Measurements from ENCODE around the gene SLC18A2. TPM values are rescaled to one million over a fixed set of nuclear protein-coding genes. Genes with fewer than 3 reads are reported as not detected.

Gene SLC18A2
- total RNA-seq, 1 donor from 2014 or later = 0.88 TPM

DNA sequence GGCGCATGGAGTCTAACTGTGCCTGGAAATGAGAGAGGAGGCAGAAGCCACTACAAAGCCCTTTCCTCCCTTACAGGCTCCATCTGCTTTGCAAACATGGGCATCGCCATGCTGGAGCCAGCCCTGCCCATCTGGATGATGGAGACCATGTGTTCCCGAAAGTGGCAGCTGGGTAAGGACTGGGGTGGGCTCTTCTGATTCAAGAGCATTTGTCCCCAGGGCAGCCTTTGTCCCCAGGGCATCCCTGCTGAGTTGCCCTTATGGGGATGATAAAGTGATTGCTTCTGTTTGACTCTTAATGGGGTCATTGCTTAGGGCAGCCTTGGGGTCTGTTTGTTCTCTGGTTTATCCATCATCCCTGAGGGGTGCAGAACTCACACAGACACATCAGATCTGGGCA is 16.8 kb downstream of the SLC18A2 start:
- no peak overlapping the region for H2AFZ ChIP-seq (replicated peaks)
- TF ChIP-seq EZH2phosphoT487 (IDR thresholded peaks at IDR 0.05) (no peak), EZH2 (IDR thresholded peaks at IDR 0.05) (no peak)
- TF ChIP-seq, protein P1, sequence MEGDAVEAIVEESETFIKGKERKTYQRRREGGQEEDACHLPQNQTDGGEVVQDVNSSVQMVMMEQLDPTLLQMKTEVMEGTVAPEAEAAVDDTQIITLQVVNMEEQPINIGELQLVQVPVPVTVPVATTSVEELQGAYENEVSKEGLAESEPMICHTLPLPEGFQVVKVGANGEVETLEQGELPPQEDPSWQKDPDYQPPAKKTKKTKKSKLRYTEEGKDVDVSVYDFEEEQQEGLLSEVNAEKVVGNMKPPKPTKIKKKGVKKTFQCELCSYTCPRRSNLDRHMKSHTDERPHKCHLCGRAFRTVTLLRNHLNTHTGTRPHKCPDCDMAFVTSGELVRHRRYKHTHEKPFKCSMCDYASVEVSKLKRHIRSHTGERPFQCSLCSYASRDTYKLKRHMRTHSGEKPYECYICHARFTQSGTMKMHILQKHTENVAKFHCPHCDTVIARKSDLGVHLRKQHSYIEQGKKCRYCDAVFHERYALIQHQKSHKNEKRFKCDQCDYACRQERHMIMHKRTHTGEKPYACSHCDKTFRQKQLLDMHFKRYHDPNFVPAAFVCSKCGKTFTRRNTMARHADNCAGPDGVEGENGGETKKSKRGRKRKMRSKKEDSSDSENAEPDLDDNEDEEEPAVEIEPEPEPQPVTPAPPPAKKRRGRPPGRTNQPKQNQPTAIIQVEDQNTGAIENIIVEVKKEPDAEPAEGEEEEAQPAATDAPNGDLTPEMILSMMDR (IDR thresholded peaks at IDR 0.05) = no peak
- H3K27ac ChIP-seq = no peak overlapping the region
- peaks cover 24% of the 10 kb centered on the region for H3K4me1 ChIP-seq
- no peaks in the 10 kb centered on the region for H3K79me2 ChIP-seq (ENCODE audit: low read depth)
- H3K4me2 ChIP-seq = no peak overlapping the region
- H3K36me3 ChIP-seq = no peaks in the 10 kb centered on the region
- H3F3A ChIP-seq (ENCODE audit: low read depth) = peaks cover 4% of the 10 kb centered on the region
- H3K4me3 ChIP-seq = no peak overlapping the region
- peaks cover 50% of the 10 kb centered on the region for H3K4me1 Mint-ChIP-seq
- H3K9me3 Mint-ChIP-seq = no peaks in the 10 kb centered on the region
- H3K27me3 Mint-ChIP-seq (ENCODE audit: insufficient read depth, low read depth) = peaks cover 3% of the 10 kb centered on the region
- no peaks in the 10 kb centered on the region for H3K27me3 ChIP-seq
- no peak overlapping the region for H3K4me3 Mint-ChIP-seq
- no peaks in the 10 kb centered on the region for H3K9me3 ChIP-seq (ENCODE audit: low read depth)
- no peak for DNase-seq (ENCODE audit: low spot score)
- H3K9ac ChIP-seq = no peak overlapping the region
- H4K20me1 ChIP-seq (ENCODE audit: low read depth) = no peaks in the 10 kb centered on the region
- peak overlapping the region; percentile 68 for H3K27ac Mint-ChIP-seq
- no peaks in the 10 kb centered on the region for H3K36me3 Mint-ChIP-seq

DNA sequence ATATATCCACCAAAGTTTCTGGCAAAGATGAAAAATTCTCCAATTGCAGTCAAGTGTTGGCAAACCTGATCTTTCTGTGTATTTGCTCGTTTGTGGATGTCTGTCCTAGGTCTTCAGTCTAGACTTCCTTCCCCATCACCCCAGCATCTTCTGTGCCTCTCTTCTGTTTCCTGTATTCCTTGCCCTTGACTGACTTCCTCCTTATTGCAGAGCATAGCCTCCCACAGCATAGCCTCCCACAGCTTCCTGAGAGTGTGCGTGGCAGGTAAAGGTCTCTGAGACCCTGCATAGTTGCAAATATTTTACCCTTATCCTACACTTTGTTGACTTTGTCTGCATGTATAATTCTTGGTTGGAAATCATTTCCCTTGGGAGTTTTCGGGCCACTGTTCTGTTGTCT is 18.4 kb downstream of the SLC18A2 start:
- H3K4me2 ChIP-seq = no peak overlapping the region
- no peak overlapping the region for H2AFZ ChIP-seq (replicated peaks)
- H3K79me2 ChIP-seq (ENCODE audit: low read depth) = no peaks in the 10 kb centered on the region
- H3K4me3 ChIP-seq = no peak overlapping the region
- TF ChIP-seq EZH2phosphoT487 (IDR thresholded peaks at IDR 0.05) (no peak), EZH2 (IDR thresholded peaks at IDR 0.05) (no peak)
- TF ChIP-seq, protein P1 (IDR thresholded peaks at IDR 0.05) = no peak
- Mint-ChIP-seq H3K4me1 (peaks cover 44% of the 10 kb centered on the region), H3K36me3 (no peaks in the 10 kb centered on the region), H3K27me3 (ENCODE audit: insufficient read depth, low read depth) (peaks cover 5% of the 10 kb centered on the region), H3K4me3 (no peak overlapping the region), H3K9me3 (no peaks in the 10 kb centered on the region), H3K27ac (no peak overlapping the region)
- peaks cover 4% of the 10 kb centered on the region for H3F3A ChIP-seq (ENCODE audit: low read depth)
- H3K9me3 ChIP-seq (ENCODE audit: low read depth) = no peaks in the 10 kb centered on the region
- H3K27ac ChIP-seq = no peak overlapping the region
- no peak overlapping the region for H3K9ac ChIP-seq
- H3K4me1 ChIP-seq = peaks cover 24% of the 10 kb centered on the region
- no peaks in the 10 kb centered on the region for H4K20me1 ChIP-seq (ENCODE audit: low read depth)
- H3K27me3 ChIP-seq = no peaks in the 10 kb centered on the region
- no peak for DNase-seq (ENCODE audit: low spot score)
- H3K36me3 ChIP-seq = no peaks in the 10 kb centered on the region

DNA sequence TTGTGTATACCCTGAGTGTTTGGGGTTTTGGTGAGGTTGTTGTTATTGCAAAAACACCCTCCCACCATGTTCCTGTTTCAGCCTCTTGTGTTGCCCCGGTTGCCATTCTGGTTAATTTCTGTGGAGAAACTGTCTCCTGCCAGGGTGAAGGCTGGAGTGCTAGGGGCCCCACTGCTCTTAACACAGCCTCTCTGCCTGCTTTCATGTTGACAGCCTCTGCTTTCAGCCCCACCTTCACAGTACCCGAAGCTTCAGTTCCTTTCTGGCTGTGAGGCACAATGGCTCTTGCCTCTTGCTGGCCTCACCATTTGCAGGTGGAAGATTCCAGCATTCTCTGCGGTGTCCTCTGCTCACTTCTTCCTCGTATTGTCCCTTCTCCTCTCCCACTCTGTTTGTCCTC is 19.2 kb downstream of the SLC18A2 start:
- Mint-ChIP-seq H3K9me3 (no peaks in the 10 kb centered on the region), H3K27me3 (ENCODE audit: insufficient read depth, low read depth) (peaks cover 5% of the 10 kb centered on the region), H3K4me3 (no peak overlapping the region), H3K36me3 (no peaks in the 10 kb centered on the region), H3K4me1 (peaks cover 40% of the 10 kb centered on the region), H3K27ac (no peak overlapping the region)
- H3K4me2 ChIP-seq = peak overlapping the region; percentile 57
- H3K27me3 ChIP-seq = no peaks in the 10 kb centered on the region
- H3K4me3 ChIP-seq = no peak overlapping the region
- H3F3A ChIP-seq (ENCODE audit: low read depth) = peaks cover 4% of the 10 kb centered on the region
- no peaks in the 10 kb centered on the region for H3K9me3 ChIP-seq (ENCODE audit: low read depth)
- no peaks in the 10 kb centered on the region for H3K79me2 ChIP-seq (ENCODE audit: low read depth)
- DNase-seq (ENCODE audit: low spot score) = peak; percentile 50
- no peak overlapping the region for H2AFZ ChIP-seq (replicated peaks)
- no peak overlapping the region for H3K27ac ChIP-seq
- peaks cover 19% of the 10 kb centered on the region for H3K4me1 ChIP-seq
- no peak overlapping the region for H3K9ac ChIP-seq
- no peaks in the 10 kb centered on the region for H3K36me3 ChIP-seq
- H4K20me1 ChIP-seq (ENCODE audit: low read depth) = no peaks in the 10 kb centered on the region
- TF ChIP-seq EZH2phosphoT487 (IDR thresholded peaks at IDR 0.05) (no peak), EZH2 (IDR thresholded peaks at IDR 0.05) (no peak)
- TF ChIP-seq, protein P1 (IDR thresholded peaks at IDR 0.05) = no peak
